Measurements from ENCODE around the gene CDK11B.

Gene CDK11B

GRCh38 chr1:1610796-1611195 lies 48.0 kb downstream of the CDK11B start:
- TF ChIP-seq POLR2AphosphoS5 (IDR thresholded peaks at IDR 0.05; ENCODE audit: low read depth) (no peak), GABPA (IDR thresholded peaks at IDR 0.05; ENCODE audit: low read depth) (no peak), SPI1 (IDR thresholded peaks at IDR 0.05; ENCODE audit: borderline replicate concordance, low read depth) (no peak), CTCF (IDR thresholded peaks at IDR 0.05; ENCODE audit: insufficient read depth, low read length) (no peak), REST (IDR thresholded peaks at IDR 0.05; ENCODE audit: insufficient replicate concordance, low read depth) (no peak)
- DNase-seq (ENCODE audit: low read depth in 1 of 2, low spot score in 1 of 2), result no peak
- Histone ChIP-seq H3K27ac (replicated peaks) (no peak overlapping the region), H3K4me3 (replicated peaks; ENCODE audit: insufficient read depth, low read length) (no peak overlapping the region), H3K27me3 (ENCODE audit: insufficient read depth, poor library complexity, severe bottlenecking) (no peaks in the 10 kb centered on the region)

- H3K4me3 ChIP-seq (replicated peaks; ENCODE audit: insufficient read depth, low read length), result no peak overlapping the region
- H3K27me3 ChIP-seq (ENCODE audit: insufficient read depth, poor library complexity, severe bottlenecking), result no peaks in the 10 kb centered on the region
- H3K27ac ChIP-seq (replicated peaks), result no peak overlapping the region
- DNase-seq (ENCODE audit: low read depth in 1 of 2, low spot score in 1 of 2), result no peak
- no peak for TF ChIP-seq POLR2AphosphoS5 (IDR thresholded peaks at IDR 0.05; ENCODE audit: low read depth)
- TF ChIP-seq SPI1 (IDR thresholded peaks at IDR 0.05; ENCODE audit: borderline replicate concordance, low read depth), result no peak
- no peak for TF ChIP-seq REST (IDR thresholded peaks at IDR 0.05; ENCODE audit: insufficient replicate concordance, low read depth)
- no peak for TF ChIP-seq CTCF (IDR thresholded peaks at IDR 0.05; ENCODE audit: insufficient read depth, low read length)
- no peak for TF ChIP-seq GABPA (IDR thresholded peaks at IDR 0.05; ENCODE audit: low read depth)
These were observed 48.9 kb downstream of the CDK11B start for GRCh38 chr1:1609822-1610485.

- no peaks in the 10 kb centered on the region for H3K27me3 ChIP-seq (ENCODE audit: insufficient read depth, poor library complexity, severe bottlenecking)
- no peak overlapping the region for H3K4me3 ChIP-seq (replicated peaks; ENCODE audit: insufficient read depth, low read length)
- TF ChIP-seq CTCF (IDR thresholded peaks at IDR 0.05; ENCODE audit: insufficient read depth, low read length), result no peak
- TF ChIP-seq GABPA (IDR thresholded peaks at IDR 0.05; ENCODE audit: low read depth), result no peak
- TF ChIP-seq POLR2AphosphoS5 (IDR thresholded peaks at IDR 0.05; ENCODE audit: low read depth), result no peak
- TF ChIP-seq REST (IDR thresholded peaks at IDR 0.05; ENCODE audit: insufficient replicate concordance, low read depth), result no peak
- TF ChIP-seq SPI1 (IDR thresholded peaks at IDR 0.05; ENCODE audit: borderline replicate concordance, low read depth), result no peak
- peak overlapping the region; percentile 91 for H3K27ac ChIP-seq (replicated peaks)
- DNase-seq (ENCODE audit: low read depth in 1 of 2, low spot score in 1 of 2), result no peak
These were observed 52.6 kb downstream of the CDK11B start for GRCh38 chr1:1606232-1606631.

Data from HL-60 (cell line).